Activated CD4-positive, CD25-positive, alpha-beta regulatory T cell treated with anti-CD3 and anti-CD28 coated beads, Interleukin-2, amount 50 U/mL, for 16 hours (primary cell): Measurements from ENCODE around the gene DVL1.
"Not testable (repeated sequence)": the region's sequence is repeated elsewhere in the genome, so short reads cannot be mapped to it uniquely, and the experiment has no call there.

Experiments
- DNase-seq: peaks from one replicate; pipeline ENCODE4 v3.0.0-alpha.2; 2020; ENCODE audit warnings: low read depth, low spot score

DVL1 gene

DNA sequence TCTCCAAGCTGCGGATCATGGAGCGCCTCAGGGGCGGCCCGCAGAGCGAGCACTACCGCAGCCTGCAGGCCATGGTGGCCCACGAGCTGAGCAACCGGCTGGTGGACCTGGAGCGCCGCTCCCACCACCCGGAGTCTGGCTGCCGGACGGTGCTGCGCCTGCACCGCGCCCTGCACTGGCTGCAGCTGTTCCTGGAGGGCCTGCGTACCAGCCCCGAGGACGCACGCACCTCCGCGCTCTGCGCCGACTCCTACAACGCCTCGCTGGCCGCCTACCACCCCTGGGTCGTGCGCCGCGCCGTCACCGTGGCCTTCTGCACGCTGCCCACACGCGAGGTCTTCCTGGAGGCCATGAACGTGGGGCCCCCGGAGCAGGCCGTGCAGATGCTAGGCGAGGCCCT lies 21.9 kb downstream of the DVL1 start:
- no peak for DNase-seq

DNA sequence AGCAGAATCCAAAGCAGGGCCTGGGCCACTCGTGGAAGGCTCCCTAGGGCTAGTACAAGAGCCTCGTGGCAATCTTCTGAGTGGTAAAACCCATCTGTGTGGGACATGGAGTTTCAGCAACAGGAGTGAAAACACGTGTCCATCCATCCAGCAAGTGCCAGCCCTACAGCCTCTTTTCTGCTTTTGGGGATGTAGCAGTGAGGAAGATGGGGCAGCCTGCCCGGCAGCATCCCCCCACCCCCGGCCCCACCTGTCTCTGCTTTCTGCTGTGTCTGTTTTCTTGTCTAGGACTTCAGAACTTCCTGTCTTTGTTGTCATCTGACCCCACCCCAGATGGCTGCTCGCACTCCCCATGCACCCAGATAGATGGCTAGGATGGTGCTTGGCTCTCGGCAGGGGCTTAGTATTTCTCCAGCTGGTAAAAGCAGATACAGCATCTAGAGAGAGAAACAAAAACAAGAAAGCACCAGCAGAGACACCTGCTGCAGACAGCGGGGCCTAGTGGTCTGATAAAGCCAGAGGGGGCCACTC lies 23.1 kb downstream of the DVL1 start:
- DNase-seq, result no peak

DNA sequence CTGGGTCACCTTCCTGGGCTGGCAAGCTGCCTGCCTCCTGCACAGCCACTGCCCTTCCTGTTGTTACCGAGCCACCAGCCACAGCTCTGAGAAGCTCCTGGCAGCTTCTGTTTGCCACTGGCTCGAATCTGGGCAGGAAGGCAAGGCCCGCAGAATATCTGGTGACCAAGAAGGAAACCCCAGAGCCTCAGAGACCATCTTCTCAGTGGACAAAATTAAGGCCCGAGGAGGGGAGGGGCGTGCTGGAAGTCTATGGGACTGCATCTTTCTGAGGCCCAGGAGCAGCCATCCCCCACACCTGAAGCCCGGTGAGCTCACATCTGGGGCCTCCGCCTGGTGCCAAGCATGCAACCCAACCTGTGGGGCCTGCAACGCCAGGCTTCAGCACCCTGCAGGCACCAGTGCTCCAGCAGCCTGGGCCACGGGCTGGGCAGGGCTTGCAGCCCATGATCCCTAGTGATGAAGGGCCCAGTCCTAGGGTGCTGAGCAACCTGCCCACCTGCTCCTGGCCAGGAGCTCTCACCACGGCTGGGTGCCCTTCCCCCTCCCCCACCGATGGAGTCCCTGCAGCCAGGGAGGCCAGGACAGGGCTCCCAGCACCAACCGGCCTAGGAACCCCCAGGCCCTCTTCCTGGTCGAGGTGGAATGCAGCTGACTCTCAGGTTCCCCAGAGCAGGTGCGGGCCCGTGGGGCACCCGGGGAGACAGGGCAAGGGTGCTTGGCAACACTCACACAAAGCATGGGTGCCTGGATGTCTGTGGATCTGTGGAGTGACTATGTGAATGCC lies 23.7 kb downstream of the DVL1 start:
- no peak for DNase-seq

DNA sequence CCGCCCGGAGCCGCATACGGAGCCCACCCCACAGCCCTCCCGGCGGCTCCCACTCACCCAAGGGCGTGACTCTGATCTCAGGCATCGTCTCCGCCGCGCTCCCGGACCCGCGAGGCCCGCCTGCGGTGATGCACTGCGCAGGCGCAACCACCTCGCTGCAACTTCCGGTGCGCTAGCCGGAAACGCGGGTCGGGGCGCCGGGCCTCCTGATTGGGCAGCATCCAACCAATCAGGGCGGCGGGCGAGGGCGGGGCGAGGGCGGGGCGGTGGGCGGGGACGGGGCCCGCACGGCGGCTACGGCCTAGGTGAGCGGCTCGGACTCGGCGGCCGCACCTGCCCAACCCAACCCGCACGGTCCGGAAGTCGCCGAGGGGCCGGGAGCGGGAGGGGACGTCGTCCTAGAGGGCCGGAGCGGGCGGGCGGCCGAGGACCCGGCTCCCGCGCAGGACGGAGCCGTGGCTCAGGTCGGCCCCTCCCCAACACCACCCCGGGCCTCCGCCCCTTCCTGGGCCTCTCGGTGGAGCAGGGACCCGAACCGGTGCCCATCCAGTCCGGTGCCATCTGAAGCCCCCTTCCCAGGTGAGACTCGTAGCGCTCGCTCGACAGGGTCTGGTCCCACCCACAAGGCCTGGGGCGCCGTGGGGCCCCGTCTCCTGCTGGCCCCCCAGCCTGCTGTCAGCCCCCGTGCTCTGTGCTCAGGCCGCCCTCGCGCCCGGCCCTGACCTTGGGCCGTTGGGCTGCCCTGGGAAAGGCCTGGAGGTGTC lies 24.5 kb downstream of the DVL1 start, which contains the start of the genes CPTP and INTS11:
Gene CPTP, plus strand, starts transcription at position 279 of the 764 bp plus-strand sequence. CDS start 2,109 bp downstream, outside the sequence.
Gene INTS11, minus strand, starts transcription at position 137 of the 764 bp plus-strand sequence. Its CDS starts 52 bp downstream, at position 85.
- peak; percentile 95 for DNase-seq

DNA sequence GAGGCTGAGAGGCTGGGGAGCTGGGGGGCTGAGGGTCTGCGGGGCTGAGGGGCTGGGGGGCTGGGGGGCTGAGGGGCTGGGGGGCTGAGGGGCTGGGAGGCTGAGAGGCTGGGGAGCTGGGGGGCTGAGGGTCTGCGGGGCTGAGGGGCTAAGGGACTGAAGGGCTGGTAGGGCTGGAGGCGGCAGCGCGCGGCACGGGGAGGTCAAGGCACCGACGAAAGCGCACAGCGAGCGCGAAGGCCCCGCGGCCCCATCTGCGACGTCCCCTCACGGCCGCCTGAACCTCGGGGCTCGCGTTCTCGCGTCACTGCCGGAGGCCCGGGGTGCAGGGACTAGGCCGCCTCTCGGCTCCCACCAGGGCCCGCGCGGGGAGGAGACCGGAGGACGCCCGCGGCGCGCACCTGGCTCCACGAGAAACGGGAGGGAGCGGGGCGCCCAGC lies 25.1 kb downstream of the DVL1 start:
- no peak for DNase-seq

DNA sequence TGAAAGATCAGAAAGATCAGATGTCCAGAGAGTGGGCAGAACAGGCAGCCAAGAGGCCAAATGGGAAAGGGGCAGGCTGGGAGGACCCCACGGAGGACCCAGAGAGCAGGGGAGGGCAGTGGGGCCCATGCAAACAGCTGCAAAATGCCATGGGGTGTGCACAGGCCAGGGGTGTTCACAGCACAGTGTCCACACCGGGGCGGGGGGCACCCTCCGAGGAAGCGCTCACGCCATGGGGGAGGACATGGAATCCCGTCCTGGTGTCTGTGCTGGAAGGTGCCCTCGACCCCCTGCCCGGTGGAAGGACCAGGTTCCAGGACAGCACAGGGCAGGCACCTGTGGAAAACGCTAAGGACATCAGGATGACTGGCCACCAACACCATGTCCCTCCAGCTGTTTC lies 26.3 kb downstream of the DVL1 start:
- DNase-seq, result no peak

DNA sequence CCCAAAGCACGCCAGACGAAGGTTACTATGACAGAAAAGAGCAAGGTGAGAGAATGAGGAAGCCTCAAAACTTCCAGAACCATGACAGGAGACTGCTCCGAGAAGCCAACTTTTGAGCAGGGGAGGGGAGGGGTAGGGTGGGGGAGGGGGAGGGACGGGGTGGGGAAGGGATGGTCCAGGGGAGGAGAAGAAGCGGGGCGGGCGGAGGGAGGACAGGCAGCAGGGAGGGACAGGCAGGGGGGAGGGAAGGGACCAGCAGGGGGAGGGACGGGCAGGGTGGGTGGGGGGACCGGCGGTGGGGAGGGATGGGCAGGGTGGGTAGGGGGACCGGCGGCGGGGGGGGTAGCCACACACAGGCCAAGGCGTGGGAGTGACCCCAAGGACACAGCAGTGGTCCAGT lies 26.8 kb downstream of the DVL1 start:
- DNase-seq, result no peak

GRCh38 chr1:1321477-1321876 lies 27.7 kb downstream of the DVL1 start:
- DNase-seq, result no peak

- DNase-seq, result no peak
Observed at GRCh38 chr1:1320666-1321448, 28.4 kb downstream of the DVL1 start.

DNA sequence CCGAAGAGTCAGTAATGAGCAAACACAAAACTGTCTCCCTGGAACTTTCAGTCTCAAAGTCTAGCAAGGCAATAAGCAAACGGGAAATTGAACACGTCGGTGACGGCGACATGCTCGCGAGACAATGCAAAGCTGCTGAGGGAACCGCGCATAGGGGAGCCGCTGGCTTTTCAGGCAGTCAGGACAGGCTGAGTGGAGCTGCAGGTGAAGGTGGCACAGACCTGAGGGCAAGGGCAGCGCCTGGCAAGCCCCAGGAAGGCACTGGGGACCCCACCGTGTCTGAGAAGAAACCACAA lies 29.6 kb downstream of the DVL1 start:
- no peak for DNase-seq

GRCh38 chr1:1318777-1319645 lies 30.2 kb downstream of the DVL1 start:
- DNase-seq, result no peak

GRCh38 chr1:1318131-1318652 lies 31.0 kb downstream of the DVL1 start:
- DNase-seq, result no peak

GRCh38 chr1:1317420-1317819 lies 31.8 kb downstream of the DVL1 start:
- DNase-seq, result no peak

- not testable (repeated sequence) for DNase-seq
Observed at GRCh38 chr1:1316199-1316598, 33.0 kb downstream of the DVL1 start.

- DNase-seq, result no peak
Observed at GRCh38 chr1:1315435-1315954, 33.7 kb downstream of the DVL1 start.

DNA sequence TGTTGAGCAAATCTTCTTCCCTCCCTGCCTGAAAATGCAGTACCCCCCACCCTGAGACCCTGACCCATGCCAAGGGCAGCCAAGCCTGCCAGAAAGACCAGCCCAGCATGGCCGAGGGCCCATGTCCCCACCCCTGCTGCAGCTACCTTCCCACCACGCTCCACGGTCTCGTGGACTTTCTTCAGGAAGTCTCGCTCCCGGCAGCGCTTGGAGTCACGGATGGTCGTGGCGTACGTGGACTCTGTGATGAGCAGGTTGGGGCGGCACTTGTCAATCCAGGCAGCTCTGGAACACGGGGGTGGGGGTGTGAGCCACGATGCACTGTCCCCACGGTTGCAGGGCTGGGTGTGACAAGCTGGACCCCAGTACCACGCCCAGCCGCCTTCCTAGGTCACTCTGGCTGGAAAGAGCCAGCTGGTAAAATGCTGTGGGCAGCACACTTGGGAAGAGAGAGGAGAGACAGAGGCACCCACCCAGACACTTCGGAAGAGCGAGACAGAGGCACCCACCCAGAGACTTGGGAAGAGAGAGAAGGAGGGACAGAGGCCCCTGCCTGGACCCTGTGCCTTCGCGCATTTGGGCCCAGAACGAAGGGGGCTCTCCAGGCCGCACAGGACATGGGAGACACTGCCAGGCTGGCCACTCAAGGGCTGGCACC lies 34.4 kb downstream of the DVL1 start:
- no peak for DNase-seq

DNA sequence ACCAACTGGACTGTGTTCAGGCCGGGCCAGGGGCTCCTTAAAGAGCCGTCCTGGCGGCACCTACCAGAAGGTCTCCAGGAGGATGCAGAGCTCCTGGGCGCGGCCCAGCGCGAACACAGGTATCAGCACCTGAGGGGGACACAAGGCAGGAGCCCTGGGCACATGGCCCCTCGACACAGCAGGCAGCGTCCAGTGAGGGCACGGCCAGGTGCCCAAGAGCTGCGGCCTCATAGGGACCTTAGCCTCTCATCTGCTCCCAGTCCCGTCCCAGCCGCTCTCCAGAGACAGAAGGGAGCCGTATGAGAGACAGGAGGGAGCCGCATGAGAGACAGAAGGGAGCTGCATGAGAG lies 35.0 kb downstream of the DVL1 start:
- DNase-seq, result no peak

GRCh38 chr1:1313500-1314236 lies 35.5 kb downstream of the DVL1 start:
- DNase-seq, result no peak
